AG04449 (cell line): Measurements from ENCODE around the gene PTTG1IP.

Experiments used
- CTCF ChIA-PET: fragments of 350-600 bp; formaldehyde crosslinking; extraction: SDS; loops from one replicate; lab custom pipeline; 2021; ENCODE audit warnings: antibody characterized with exemption; lab: Yijun Ruan, JAX
- POLR2A ChIA-PET: fragments of 400-600, 350-600 bp; formaldehyde crosslinking; extraction: SDS; loops from one replicate; lab custom pipeline; 2020; ENCODE audit warnings: antibody characterized with exemption, inconsistent platforms; lab: Yijun Ruan, JAX
- DNase-seq: peaks from one replicate; pipeline ENCODE4 v3.0.0-alpha.2; 2010; ENCODE audit warnings: low read depth, low spot score
- H3K4me3 ChIP-seq: 2 replicates; pipeline ENCODE4 v1.5.1; 2011; ENCODE audit warnings: low read depth, mild to moderate bottlenecking, control low read depth, low read length
- TF ChIP-seq, protein P1 (sequence below): IDR thresholded peaks from one replicate; pipeline ENCODE4 v1.5.1; 2011; ENCODE audit warnings: mild to moderate bottlenecking, moderate library complexity, low read length, control low read depth, inconsistent platforms; ENCODE audit not compliant: insufficient read depth; ENCODE audit errors: missing control alignments

Gene PTTG1IP

DNA sequence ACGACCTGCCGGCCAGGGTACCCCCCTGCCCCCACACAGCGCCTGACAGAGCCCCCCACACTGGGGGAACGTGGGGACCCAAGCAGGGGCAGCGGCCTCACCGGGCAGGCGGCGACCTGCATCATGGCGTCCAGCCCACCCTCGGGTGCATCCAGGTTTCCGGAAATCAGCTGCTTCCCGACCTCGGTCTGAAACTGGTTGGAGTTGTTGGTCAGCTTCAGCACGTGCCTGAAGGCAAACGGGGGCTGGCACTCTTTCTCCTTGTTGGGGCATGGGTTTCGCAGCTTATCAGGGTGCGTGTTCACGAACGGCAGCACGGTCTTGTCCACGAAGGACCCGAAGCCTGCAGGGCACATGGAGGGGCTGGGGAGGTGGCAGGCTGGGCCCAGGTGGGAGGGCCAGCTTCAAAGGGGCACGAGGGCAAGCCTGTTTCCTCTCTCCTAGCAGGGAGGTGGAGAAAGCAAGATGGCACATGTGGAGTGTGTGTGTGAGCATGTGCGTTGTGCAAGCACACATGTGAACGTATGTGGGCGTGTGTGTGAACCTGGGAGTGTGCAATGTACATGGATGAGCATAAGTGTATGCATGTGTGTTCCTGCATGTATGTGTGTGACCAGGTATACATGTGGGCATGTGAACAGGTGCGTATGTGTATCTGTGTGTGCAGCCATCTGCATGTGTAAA is 28.0 kb upstream of the PTTG1IP start:
- POLR2A ChIA-PET: no interaction called here
- TF ChIP-seq, protein P1, sequence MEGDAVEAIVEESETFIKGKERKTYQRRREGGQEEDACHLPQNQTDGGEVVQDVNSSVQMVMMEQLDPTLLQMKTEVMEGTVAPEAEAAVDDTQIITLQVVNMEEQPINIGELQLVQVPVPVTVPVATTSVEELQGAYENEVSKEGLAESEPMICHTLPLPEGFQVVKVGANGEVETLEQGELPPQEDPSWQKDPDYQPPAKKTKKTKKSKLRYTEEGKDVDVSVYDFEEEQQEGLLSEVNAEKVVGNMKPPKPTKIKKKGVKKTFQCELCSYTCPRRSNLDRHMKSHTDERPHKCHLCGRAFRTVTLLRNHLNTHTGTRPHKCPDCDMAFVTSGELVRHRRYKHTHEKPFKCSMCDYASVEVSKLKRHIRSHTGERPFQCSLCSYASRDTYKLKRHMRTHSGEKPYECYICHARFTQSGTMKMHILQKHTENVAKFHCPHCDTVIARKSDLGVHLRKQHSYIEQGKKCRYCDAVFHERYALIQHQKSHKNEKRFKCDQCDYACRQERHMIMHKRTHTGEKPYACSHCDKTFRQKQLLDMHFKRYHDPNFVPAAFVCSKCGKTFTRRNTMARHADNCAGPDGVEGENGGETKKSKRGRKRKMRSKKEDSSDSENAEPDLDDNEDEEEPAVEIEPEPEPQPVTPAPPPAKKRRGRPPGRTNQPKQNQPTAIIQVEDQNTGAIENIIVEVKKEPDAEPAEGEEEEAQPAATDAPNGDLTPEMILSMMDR: no peak
- no peak overlapping the region for H3K4me3 ChIP-seq
- DNase-seq: no peak
- CTCF ChIA-PET: interaction anchor here (0.7 to 1.1 kb wide), 4 partner anchors 26 to 237 kb away, joined by 3 to 4 read pairs (median 3); no protein-coding TSS in a partner anchor

DNA sequence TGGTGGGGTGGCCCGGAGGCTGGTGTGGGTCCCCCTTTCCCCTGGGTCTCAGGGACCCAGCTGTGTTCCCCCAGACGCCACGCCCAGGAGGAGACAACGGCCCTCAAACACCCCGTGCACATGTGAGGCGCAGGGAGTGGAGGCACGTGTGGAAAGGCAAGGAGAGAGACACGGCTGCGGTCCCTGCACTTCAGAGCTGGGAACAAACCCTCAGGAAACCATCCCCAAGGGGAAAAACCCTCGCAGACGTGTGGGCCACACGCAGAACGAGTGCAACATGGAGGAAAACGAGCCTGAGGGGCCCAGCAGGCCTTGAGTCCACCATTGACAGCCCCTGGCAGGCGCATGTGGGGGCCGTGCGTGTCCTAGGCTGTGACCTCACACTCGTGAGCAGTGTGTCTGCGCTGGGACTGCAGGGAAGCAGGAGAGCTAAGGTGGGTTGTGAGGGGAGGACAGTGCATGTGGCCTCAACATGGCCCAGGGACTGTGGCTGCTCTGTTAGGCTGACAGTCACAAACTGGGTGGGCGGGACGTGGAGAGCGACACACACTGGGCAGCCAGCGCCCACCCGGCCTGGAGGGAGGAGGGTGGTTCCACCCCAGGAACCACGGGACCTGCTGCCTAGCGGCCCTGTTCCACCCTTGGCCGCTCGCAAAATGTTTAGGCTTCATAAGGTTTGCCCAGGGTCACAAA is 27.2 kb upstream of the PTTG1IP start:
- TF ChIP-seq, protein P1: no peak
- no peak overlapping the region for H3K4me3 ChIP-seq
- CTCF ChIA-PET: interaction anchor here (0.7 to 1.1 kb wide), 4 partner anchors 26 to 237 kb away, joined by 3 to 4 read pairs (median 3); no protein-coding TSS in a partner anchor
- POLR2A ChIA-PET: no interaction called here
- DNase-seq: no peak

DNA sequence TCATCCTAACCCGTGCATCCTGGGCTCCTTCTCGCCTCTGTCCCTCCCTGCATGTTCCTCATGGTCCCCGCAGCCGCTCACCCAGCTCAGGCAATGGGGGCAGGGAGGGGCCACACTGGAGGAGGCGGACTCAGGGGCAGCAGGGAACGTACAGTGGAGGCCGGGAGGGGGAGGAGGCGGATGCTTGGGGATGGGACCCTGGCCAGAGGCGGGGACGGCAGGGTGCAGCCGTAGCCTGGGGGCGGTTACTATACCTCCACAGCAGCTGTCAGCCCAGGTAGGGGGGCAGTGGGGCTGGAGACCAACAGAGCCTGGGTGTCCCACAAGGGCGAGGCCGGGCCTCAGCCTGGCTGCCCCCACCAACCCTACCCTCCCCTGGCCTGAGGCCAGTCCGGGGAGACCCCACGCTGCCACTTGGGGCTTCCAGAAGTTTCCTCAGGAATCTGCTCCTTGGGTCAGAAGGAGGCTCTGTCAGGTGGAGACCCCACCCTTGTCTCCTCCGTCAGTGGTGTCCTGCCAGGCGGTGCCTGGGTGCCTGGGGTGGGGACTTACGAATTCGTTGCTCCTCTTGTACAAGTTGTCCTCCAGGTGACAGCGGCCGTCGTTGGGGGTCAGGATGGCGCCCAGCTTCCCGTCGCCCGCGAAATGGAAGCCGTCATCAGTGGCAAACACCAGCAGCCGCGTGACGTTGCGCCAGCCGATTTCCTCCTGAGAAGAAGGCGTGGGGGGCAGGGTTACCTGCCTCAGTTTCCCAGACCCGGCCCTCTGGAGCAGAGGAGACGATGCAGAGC is 26.5 kb upstream of the PTTG1IP start:
- no peak for DNase-seq
- CTCF ChIA-PET: interaction anchor here (0.8 to 1.7 kb wide), 3 partner anchors 10 to 229 kb away, joined by 3 to 5 read pairs (median 3); no protein-coding TSS in a partner anchor
- TF ChIP-seq, protein P1: no peak
- H3K4me3 ChIP-seq: no peak overlapping the region
- POLR2A ChIA-PET: no interaction called here

DNA sequence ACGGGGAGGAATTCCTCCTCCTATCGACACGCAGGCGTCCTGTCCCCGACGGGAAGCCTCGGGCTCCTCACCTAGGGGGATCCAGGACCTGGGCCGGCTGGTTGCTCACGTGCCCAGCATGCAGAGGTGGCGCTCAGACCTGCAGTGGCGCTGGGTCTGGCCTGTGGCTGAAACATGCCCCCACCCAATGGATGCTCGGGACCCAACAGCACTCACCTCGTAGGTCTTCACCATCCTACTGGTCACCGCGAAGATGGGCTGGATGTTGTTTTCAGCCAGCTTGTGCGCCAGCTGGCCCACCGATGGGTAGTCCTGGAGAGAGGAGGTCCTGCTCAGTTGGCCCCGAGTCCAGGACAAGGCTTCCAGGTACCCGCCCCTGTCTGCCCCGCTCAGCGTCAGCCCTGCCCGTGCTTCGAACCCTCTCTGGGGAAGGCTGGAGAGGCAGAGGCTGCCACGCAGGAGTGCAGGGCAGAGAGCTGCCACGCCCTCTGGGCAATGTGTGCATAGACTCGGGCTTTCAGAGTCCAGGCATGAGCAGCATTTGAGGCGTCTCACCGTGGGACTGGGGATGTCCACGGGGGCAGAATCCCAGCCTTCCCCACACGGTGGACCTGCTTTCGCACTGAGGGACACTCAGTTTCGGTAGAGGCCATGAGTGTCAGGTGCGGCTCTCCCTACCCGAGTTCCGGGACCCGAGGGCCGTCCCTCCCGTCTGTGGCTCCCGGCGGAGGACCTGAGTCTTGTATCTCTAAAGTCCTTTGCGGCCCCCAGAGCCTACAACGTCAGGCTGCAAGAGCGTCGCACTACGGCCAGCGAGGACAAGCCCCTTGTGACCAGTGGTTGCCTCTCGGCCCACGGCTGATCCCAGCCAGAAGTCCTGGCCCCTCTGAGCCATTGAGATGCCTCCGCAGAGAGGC is 25.6 kb upstream of the PTTG1IP start:
- no peak overlapping the region for H3K4me3 ChIP-seq
- TF ChIP-seq, protein P1: no peak
- ChIA-PET CTCF (interaction anchor here (0.9 to 1.7 kb wide), 2 partner anchors 11 to 98 kb away, joined by 3 to 5 read pairs; no protein-coding TSS in a partner anchor), POLR2A (no interaction called here)
- no peak for DNase-seq

DNA sequence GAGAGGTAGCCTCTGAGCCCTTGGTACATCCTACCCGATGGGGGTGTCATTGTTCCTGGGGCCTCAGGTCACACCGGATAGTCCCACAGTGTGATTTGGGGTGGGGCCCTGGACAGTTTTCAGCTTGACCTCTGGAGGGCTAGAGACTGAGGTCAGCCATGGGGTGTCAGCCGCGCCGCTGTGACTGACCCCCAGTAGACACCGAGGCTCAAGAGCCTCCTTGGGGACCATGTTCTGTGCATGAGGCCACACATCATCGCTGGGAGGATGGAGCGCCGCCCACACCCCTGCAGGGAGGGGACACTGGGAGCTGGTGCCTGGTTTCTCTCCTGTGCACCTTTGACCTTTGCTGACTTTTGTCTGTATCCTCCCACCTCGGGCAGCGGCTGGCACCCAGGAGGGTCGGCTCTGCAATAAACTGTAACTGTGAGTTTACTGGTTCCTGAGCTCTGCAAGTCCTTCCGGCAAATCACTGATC is 24.6 kb upstream of the PTTG1IP start:
- CTCF ChIA-PET: interaction anchor here (0.7 to 1.7 kb wide), 4 partner anchors 12 to 105 kb away, joined by 3 to 5 read pairs (median 4); no protein-coding TSS in a partner anchor

More for the DNA sequence above, 24.6 kb upstream of the PTTG1IP start:
- no peak overlapping the region for H3K4me3 ChIP-seq
- TF ChIP-seq, protein P1: no peak
- DNase-seq: no peak
- POLR2A ChIA-PET: no interaction called here
